Neutrophil (primary cell): Measurements from ENCODE around the gene EXOC6B.

ENCODE experiments used
- H3K27ac ChIP-seq: fragments of 200-600 bp; sonication (generic); 2 replicates; pipeline ENCODE4 v1.5.1; 2016; ENCODE audit warnings: mild to moderate bottlenecking, moderate library complexity
- H3K27me3 ChIP-seq: fragments of 200-600 bp; sonication (generic); 2 replicates; pipeline ENCODE4 v1.6.0; 2016; ENCODE audit warnings: mild to moderate bottlenecking
- H3K36me3 ChIP-seq: fragments of 200-600 bp; sonication (generic); 2 replicates; pipeline ENCODE4 v1.5.1; 2017
- H3K4me1 ChIP-seq, 2 experiments: fragments of 200-600 bp in 1 of 2; sonication (generic) in 1 of 2; 1 replicate in 1 of 2; 2 replicates in 1 of 2; pipeline versions ENCODE4 v1.5.1 to v1.6.1; 2013 to 2016; ENCODE audit warnings: low read depth in 1 of 2, low read length in 1 of 2, mild to moderate bottlenecking in 1 of 2, moderate library complexity in 1 of 2; ENCODE audit not compliant: control insufficient read depth in 1 of 2, insufficient read depth in 1 of 2
- H3K4me3 ChIP-seq, 2 experiments: fragments of 200-600 bp in 1 of 2; sonication (generic) in 1 of 2; 1 replicate in 1 of 2; 2 replicates in 1 of 2; pipeline ENCODE4 v1.5.1; 2013 to 2016; ENCODE audit warnings: low read depth in 1 of 2, low read length in 1 of 2, mild to moderate bottlenecking in 1 of 2, moderate library complexity in 1 of 2
- H3K9me3 ChIP-seq: fragments of 200-600 bp; sonication (generic); 2 replicates; pipeline ENCODE4 v1.5.1; 2016
- TF ChIP-seq, protein P1 (sequence below): fragments of 200-600 bp; sonication (generic); IDR thresholded peaks from 2 replicates; pipeline ENCODE4 v1.5.1; 2016; ENCODE audit warnings: antibody characterized with exemption

Gene EXOC6B

DNA sequence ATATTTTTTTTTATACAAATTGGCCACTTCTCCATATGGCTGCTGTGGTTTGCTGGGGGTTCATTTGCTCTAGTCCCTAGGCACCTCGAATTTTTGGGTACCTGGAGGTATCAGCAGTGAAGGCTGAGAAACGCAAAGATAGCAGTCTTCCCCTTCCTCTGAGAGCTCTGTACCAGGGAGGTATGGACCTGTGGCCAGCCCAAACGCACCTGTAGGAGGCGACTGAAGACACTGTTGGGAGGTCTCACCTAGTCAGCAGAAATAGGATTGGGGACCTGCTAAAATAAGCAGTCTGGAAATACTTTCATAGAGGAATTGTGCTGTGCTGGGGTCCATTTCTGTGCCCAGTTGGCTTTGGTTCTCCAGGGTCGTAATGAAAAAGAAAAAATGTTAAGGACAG, 385.9 kb downstream of the EXOC6B start:
- Histone ChIP-seq H3K27me3 (no peaks in the 10 kb centered on the region), H3K4me3 (no peak overlapping the region), H3K36me3 (no peaks in the 10 kb centered on the region), H3K9me3 (no peaks in the 10 kb centered on the region), H3K27ac (no peak overlapping the region), H3K4me1 (no peaks in the 10 kb centered on the region)
- TF ChIP-seq, protein P1, sequence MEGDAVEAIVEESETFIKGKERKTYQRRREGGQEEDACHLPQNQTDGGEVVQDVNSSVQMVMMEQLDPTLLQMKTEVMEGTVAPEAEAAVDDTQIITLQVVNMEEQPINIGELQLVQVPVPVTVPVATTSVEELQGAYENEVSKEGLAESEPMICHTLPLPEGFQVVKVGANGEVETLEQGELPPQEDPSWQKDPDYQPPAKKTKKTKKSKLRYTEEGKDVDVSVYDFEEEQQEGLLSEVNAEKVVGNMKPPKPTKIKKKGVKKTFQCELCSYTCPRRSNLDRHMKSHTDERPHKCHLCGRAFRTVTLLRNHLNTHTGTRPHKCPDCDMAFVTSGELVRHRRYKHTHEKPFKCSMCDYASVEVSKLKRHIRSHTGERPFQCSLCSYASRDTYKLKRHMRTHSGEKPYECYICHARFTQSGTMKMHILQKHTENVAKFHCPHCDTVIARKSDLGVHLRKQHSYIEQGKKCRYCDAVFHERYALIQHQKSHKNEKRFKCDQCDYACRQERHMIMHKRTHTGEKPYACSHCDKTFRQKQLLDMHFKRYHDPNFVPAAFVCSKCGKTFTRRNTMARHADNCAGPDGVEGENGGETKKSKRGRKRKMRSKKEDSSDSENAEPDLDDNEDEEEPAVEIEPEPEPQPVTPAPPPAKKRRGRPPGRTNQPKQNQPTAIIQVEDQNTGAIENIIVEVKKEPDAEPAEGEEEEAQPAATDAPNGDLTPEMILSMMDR = no peak

DNA sequence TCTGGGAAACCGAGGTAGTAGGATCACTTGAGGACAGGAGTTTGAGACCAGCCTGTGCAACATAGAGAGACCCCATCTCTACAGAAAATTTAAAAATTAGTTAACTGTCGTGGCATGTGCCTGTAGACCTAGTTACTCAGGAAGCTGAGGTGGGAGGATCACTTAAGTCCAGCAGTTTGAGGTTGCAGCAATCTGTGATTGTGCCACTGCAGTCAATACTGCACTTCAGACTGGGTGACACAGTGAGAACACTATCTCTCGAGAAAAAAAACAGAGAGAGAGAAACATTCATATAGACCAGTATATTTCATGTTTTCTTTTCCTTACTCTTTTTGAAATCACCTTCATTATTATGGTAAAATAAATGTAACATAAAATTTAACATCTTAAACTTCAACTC, 387.5 kb downstream of the EXOC6B start:
- H3K4me3 ChIP-seq = no peak overlapping the region
- no peaks in the 10 kb centered on the region for H3K36me3 ChIP-seq
- TF ChIP-seq, protein P1 = no peak
- H3K27me3 ChIP-seq = no peaks in the 10 kb centered on the region
- H3K27ac ChIP-seq = no peak overlapping the region
- H3K9me3 ChIP-seq = no peaks in the 10 kb centered on the region
- H3K4me1 ChIP-seq = no peaks in the 10 kb centered on the region

DNA sequence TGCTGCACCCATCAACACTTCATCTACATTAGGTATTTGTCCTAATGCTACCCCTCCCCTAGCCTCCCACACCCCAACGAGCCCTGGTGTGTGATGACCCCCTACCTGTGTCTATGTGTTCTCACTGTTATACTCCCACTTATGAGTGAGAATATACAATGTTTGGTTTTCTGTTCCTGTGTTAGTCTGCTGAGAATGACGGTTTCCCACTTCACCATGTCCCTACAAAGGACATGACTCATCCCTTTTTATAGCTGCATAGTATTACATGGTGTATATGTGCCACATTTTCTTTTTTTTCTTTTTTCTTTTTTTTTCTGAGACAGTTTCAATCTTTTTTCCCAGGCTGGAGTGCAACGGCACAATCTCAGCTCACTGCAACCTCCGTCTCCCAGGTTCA, 394.1 kb downstream of the EXOC6B start:
- TF ChIP-seq, protein P1 = no peak
- Histone ChIP-seq H3K4me1 (no peaks in the 10 kb centered on the region), H3K9me3 (no peaks in the 10 kb centered on the region), H3K27ac (no peak overlapping the region), H3K36me3 (no peaks in the 10 kb centered on the region), H3K27me3 (no peaks in the 10 kb centered on the region), H3K4me3 (no peak overlapping the region)

DNA sequence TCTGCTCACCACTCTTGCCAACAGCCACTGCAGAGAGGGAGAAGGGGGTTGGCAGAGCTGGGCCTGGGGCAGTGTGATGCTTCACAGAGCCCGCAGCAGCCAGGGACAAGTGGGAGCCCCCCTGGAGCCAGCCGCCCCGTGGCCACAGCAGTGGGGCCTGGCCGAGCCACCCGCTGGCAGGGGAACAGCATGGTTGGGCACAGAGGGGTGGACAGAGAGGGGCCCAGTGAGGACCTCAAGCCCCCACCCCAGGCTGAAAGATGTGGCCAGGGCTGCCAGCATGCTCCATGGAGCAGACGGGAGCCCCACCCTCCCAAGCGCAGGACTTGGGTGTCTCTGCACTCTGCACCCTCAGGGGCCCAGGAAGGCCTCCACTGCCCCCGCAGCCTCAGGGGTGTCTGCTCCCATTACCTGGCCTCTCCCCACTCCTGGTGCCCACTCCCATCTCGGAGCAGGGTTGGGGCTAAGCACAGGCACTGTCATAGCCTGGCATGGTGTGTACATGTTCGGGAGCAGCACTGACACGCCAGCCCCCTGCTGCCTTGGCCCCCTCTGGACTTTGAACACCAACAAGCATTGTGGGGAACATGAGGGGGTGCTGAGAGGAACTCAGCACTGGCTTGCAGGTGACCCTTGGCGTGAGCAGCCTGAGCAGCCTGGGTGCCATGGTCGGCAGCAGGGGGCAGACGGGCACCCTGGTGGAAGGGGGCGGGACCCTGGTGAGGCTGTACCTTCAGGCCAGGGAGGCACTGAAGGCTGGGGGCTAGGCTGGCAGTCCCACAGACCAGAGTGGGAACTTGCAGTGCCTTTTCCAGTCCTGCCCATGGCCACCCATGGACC, 398.6 kb downstream of the EXOC6B start:
- TF ChIP-seq, protein P1 = no peak
- H3K36me3 ChIP-seq = no peaks in the 10 kb centered on the region
- no peaks in the 10 kb centered on the region for H3K9me3 ChIP-seq
- no peak overlapping the region for H3K4me3 ChIP-seq
- no peaks in the 10 kb centered on the region for H3K27me3 ChIP-seq
- no peak overlapping the region for H3K27ac ChIP-seq
- H3K4me1 ChIP-seq = no peaks in the 10 kb centered on the region

DNA sequence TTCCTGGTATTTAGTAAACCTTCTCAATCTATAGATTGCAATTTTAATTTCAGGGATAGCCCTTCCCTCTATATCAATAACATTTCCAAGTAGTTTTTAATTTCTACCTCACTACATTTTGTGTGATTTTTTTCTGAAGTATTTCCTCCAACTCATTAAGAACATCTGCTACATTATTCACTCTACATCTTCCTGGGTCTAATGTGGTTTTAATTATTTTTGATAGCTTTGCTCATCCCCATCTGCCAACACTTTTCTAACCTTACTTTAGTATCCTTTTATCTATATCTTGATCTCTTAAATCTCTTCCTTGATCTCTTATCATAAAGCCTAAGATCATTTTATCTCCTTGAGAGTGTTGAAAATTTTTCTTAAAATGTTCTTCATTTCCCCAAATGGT, 399.8 kb downstream of the EXOC6B start:
- TF ChIP-seq, protein P1 = no peak
- no peak overlapping the region for H3K27ac ChIP-seq
- H3K36me3 ChIP-seq = no peaks in the 10 kb centered on the region
- H3K4me1 ChIP-seq = no peaks in the 10 kb centered on the region
- H3K9me3 ChIP-seq = no peaks in the 10 kb centered on the region
- no peaks in the 10 kb centered on the region for H3K27me3 ChIP-seq
- H3K4me3 ChIP-seq = no peak overlapping the region
